Activated CD4-positive, CD25-positive, alpha-beta regulatory T cell treated with anti-CD3 and anti-CD28 coated beads, Interleukin-2, amount 50 U/mL, for 72 hours (primary cell): ENCODE measurements around the gene ALDH4A1.
A peak's percentile ranks its signal among the peaks of the same experiment; 100 is the strongest.

Experiments
- DNase-seq: peaks from one replicate; pipeline ENCODE4 v3.0.0; 2021

ALDH4A1 gene

GRCh38 chr1:18939398-18940302 lies 37.3 kb upstream of the ALDH4A1 start:
- no peak for DNase-seq

GRCh38 chr1:18938707-18939070 lies 36.3 kb upstream of the ALDH4A1 start:
- no peak for DNase-seq

- no peak for DNase-seq
Measured at GRCh38 chr1:18938008-18938706, 35.8 kb upstream of the ALDH4A1 start.

- no peak for DNase-seq
Measured at GRCh38 chr1:18937539-18937938, 35.2 kb upstream of the ALDH4A1 start.

GRCh38 chr1:18936814-18937481 lies 34.6 kb upstream of the ALDH4A1 start:
- no peak for DNase-seq

- DNase-seq = no peak
Measured at GRCh38 chr1:18936471-18936813, 34.1 kb upstream of the ALDH4A1 start.

- DNase-seq = no peak
Measured at GRCh38 chr1:18934205-18935000, 32.0 kb upstream of the ALDH4A1 start.

- DNase-seq = no peak
Measured at GRCh38 chr1:18932879-18933278, 30.5 kb upstream of the ALDH4A1 start.

GRCh38 chr1:18932387-18932786 lies 30.0 kb upstream of the ALDH4A1 start:
- no peak for DNase-seq

GRCh38 chr1:18931730-18932129 lies 29.4 kb upstream of the ALDH4A1 start:
- DNase-seq = no peak

GRCh38 chr1:18929686-18930085 lies 27.3 kb upstream of the ALDH4A1 start:
- no peak for DNase-seq

- no peak for DNase-seq
Measured at GRCh38 chr1:18928985-18929384, 26.6 kb upstream of the ALDH4A1 start.

- no peak for DNase-seq
Measured at GRCh38 chr1:18928406-18928805, 26.1 kb upstream of the ALDH4A1 start.

GRCh38 chr1:18927654-18928272 lies 25.4 kb upstream of the ALDH4A1 start:
- DNase-seq = peak; percentile 40

- DNase-seq = no peak
Measured at GRCh38 chr1:18927082-18927653, 24.8 kb upstream of the ALDH4A1 start.

- DNase-seq = peak; percentile 77
Measured at GRCh38 chr1:18926315-18927081, 24.1 kb upstream of the ALDH4A1 start.

GRCh38 chr1:18925279-18925678 lies 22.9 kb upstream of the ALDH4A1 start:
- DNase-seq = no peak

- DNase-seq = no peak
Measured at GRCh38 chr1:18924221-18924691, 21.9 kb upstream of the ALDH4A1 start.

- DNase-seq = no peak
Measured at GRCh38 chr1:18923756-18924211, 21.4 kb upstream of the ALDH4A1 start.

GRCh38 chr1:18922848-18923755 lies 20.7 kb upstream of the ALDH4A1 start:
- no peak for DNase-seq
